Gastroesophageal sphincter (tissue), 4 donors: ENCODE measurements around the gene MYORG. TPM values are rescaled to one million over a fixed set of nuclear protein-coding genes. Genes with fewer than 3 reads are reported as not detected.

Source experiments
- ATAC-seq: fragments of 150-250 bp; one replicate; pipeline ENCODE4 v1.9.1; 2016; ENCODE audit warnings: mild to moderate bottlenecking, moderate library complexity
- H3K27ac ChIP-seq, 4 donors: fragments of 200-600 bp; sonication (generic) in 3 of 4; 1 replicate in 3 of 4; 2 replicates in 1 of 4; pipeline ENCODE4 v1.5.1; 2016 to 2019
- H3K27me3 ChIP-seq: fragments of 200-600 bp; sonication (generic); one replicate; pipeline ENCODE4 v1.5.1; 2019
- H3K36me3 ChIP-seq, 2 donors: fragments of 200-600 bp; sonication (generic); one replicate each; pipeline ENCODE4 v1.5.1; 2019; ENCODE audit warnings: control low read depth in 1 of 2
- H3K4me1 ChIP-seq, 3 donors: fragments of 200-600 bp; sonication (generic); 1 replicate in 2 of 3; 2 replicates in 1 of 3; pipeline ENCODE4 v1.5.1; 2016 to 2019; ENCODE audit warnings: control low read depth in 2 of 3
- H3K4me3 ChIP-seq, 2 donors: fragments of 200-600 bp; sonication (generic); one replicate each; pipeline ENCODE4 v1.5.1; 2019; ENCODE audit warnings: mild to moderate bottlenecking in 1 of 2, moderate library complexity in 1 of 2
- H3K9me3 ChIP-seq, 3 donors: fragments of 200-600 bp; sonication (generic); one replicate each; pipeline ENCODE4 v1.5.1; 2017 to 2019; ENCODE audit warnings: control low read depth in 2 of 3
- EP300 ChIP-seq: sonication (generic); formaldehyde crosslinking; IDR thresholded peaks from one replicate; pipeline ENCODE4 v1.6.1; 2017; ENCODE audit warnings: antibody characterized with exemption, mild to moderate bottlenecking
- POLR2A ChIP-seq, 2 donors: fragments of 450-650 bp; IDR thresholded peaks; one replicate each; pipeline ENCODE4 v1.6.1; 2017; ENCODE audit warnings: antibody characterized with exemption in 2 of 2, mild to moderate bottlenecking in 2 of 2, moderate library complexity in 1 of 2
- POLR2AphosphoS5 ChIP-seq: sonication (generic); formaldehyde crosslinking; IDR thresholded peaks from one replicate; pipeline ENCODE4 v1.6.1; 2017; ENCODE audit warnings: antibody characterized with exemption
- WGBS, 2 donors: methylation state at CpG; one replicate each; pipeline ENCODE4 v1.1.5; 2018; ENCODE audit warnings: low coverage in 1 of 2; 5-methylcytosine and 5-hydroxymethylcytosine counted together
- total RNA-seq, 4 donors: library from RNA; depleted of rRNA; stranded (reverse); fragments of >200 nt; gene quantifications; one replicate each; pipeline ENCODE4 v1.1.0, GENCODE V29; 2016
- TF ChIP-seq, protein P1 (sequence below), 4 experiments: fragments of 200-600 bp in 2 of 4; fragments of 450-650 bp in 2 of 4; sonication (generic) in 1 of 4; IDR thresholded peaks; one replicate each; pipeline ENCODE4 v1.5.1; 2017 to 2019; ENCODE audit warnings: antibody characterized with exemption in 4 of 4, mild to moderate bottlenecking in 2 of 4, moderate library complexity in 2 of 4

Gene MYORG
- total RNA-seq, 4 donors from 2014 or later, result 4.3 to 33.7 (median 26.8) TPM

- Histone ChIP-seq H3K4me1 (peaks cover 0 to 16% (median 6%) of the 10 kb centered on the region in 3 donors), H3K36me3 (no peaks in the 10 kb centered on the region), H3K4me3 (no peak overlapping the region), H3K9me3 (no peaks in the 10 kb centered on the region), H3K27ac (no peak overlapping the region), H3K27me3 (no peaks in the 10 kb centered on the region)
- WGBS, 2 donors, result 94 to 96% methylated on average over 3 to 4 of the region's 6 CpGs
- TF ChIP-seq EP300 (no peak), POLR2AphosphoS5 (no peak), POLR2A (IDR thresholded peaks at IDR 0.05) (no peak)
- TF ChIP-seq, protein P1, sequence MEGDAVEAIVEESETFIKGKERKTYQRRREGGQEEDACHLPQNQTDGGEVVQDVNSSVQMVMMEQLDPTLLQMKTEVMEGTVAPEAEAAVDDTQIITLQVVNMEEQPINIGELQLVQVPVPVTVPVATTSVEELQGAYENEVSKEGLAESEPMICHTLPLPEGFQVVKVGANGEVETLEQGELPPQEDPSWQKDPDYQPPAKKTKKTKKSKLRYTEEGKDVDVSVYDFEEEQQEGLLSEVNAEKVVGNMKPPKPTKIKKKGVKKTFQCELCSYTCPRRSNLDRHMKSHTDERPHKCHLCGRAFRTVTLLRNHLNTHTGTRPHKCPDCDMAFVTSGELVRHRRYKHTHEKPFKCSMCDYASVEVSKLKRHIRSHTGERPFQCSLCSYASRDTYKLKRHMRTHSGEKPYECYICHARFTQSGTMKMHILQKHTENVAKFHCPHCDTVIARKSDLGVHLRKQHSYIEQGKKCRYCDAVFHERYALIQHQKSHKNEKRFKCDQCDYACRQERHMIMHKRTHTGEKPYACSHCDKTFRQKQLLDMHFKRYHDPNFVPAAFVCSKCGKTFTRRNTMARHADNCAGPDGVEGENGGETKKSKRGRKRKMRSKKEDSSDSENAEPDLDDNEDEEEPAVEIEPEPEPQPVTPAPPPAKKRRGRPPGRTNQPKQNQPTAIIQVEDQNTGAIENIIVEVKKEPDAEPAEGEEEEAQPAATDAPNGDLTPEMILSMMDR (IDR thresholded peaks at IDR 0.05), result no peak
- ATAC-seq, result no peak
Observed at GRCh38 chr9:34385561-34386230, 9.0 kb upstream of the MYORG start.

DNA sequence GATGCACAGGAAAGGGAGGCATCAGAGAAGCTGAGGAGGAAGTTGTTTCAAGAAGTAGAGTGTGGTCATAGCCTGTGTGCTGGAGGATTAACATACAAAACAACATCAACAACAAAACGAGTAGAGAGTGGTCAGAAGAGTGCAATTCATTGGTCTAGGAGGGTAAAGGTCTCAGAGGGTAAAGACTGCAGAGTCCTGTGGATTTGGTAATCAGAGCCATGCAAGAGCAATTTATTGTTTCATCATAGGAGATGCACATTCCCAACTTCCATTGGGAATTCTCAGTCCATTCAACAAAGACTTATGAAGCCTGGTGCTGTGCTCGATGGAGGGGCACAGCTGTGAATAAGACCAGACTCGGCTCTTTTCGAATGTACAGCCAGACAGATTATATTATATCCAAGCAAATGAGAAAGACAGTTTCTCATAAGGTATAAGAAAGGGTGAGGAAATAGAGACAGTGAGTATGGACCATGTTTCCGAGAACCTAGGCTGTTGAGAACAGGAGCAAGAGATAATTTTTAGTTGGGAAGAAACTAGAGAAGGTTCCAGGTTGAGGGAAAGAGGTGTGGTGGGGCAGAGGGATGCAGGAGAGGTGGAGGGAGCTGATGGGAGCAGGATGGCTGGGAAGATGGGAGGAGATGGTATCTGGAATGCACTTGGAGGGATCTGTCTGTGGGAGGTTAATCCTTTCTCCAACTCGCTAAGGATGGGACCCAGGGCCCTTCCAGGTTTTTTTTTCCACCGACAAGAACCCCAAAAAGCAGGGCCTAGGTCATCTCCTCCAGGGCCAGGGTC, 7.9 kb upstream of the MYORG start:
- H3K36me3 ChIP-seq, result no peaks in the 10 kb centered on the region
- peaks cover 0 to 27% (median 17%) of the 10 kb centered on the region in 3 donors for H3K4me1 ChIP-seq
- H3K27ac ChIP-seq, result no peak overlapping the region
- H3K4me3 ChIP-seq, result no peak overlapping the region
- no peak for ATAC-seq
- H3K9me3 ChIP-seq, result no peaks in the 10 kb centered on the region
- 72 to 78% methylated on average over 5 to 7 of the region's 7 CpGs for WGBS, 2 donors
- TF ChIP-seq POLR2AphosphoS5, result no peak
- TF ChIP-seq POLR2A (IDR thresholded peaks at IDR 0.05), result no peak
- TF ChIP-seq EP300, result no peak
- TF ChIP-seq, protein P1 (IDR thresholded peaks at IDR 0.05), result no peak
- H3K27me3 ChIP-seq, result no peaks in the 10 kb centered on the region

DNA sequence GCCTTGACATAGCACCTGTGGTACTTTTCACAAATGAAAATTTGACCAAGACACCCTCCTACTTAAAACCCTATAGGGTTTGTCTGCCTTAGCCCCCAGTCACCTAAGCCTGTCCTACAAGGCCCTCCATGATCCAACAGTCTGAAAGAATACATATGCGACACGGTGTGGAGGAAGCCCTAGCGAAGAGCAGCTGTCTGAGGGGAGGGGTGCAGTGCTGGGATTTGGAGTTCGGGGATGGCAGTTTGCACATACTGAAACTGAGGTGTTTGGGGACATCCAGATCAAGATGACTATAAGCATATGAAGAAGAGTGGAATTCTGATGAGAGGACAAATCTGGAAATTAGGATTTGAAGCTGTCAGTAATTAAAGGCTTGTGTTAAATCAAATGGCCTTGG, 7.2 kb upstream of the MYORG start:
- TF ChIP-seq POLR2A (IDR thresholded peaks at IDR 0.05) (no peak), POLR2AphosphoS5 (no peak), EP300 (no peak)
- TF ChIP-seq, protein P1 (IDR thresholded peaks at IDR 0.05), result no peak
- H3K4me3 ChIP-seq, result no peak overlapping the region
- 77 to 83% methylated on average over 4 of the region's 4 CpGs for WGBS, 2 donors
- H3K27ac ChIP-seq, result no peak overlapping the region
- no peak for ATAC-seq
- H3K27me3 ChIP-seq, result no peaks in the 10 kb centered on the region
- H3K4me1 ChIP-seq, result peaks cover 0 to 34% (median 21%) of the 10 kb centered on the region in 3 donors
- no peaks in the 10 kb centered on the region for H3K9me3 ChIP-seq
- H3K36me3 ChIP-seq, result no peaks in the 10 kb centered on the region

- Histone ChIP-seq H3K4me3 (no peak overlapping the region), H3K27me3 (no peaks in the 10 kb centered on the region), H3K9me3 (no peaks in the 10 kb centered on the region), H3K4me1 (peaks cover 0 to 35% (median 21%) of the 10 kb centered on the region in 3 donors), H3K36me3 (no peaks in the 10 kb centered on the region), H3K27ac (no peak overlapping the region)
- 84 to 100% methylated on average over 1 to 2 of the region's 3 CpGs for WGBS, 2 donors
- TF ChIP-seq EP300, result no peak
- TF ChIP-seq, protein P1 (IDR thresholded peaks at IDR 0.05), result no peak
- TF ChIP-seq POLR2AphosphoS5, result no peak
- TF ChIP-seq POLR2A (IDR thresholded peaks at IDR 0.05), result no peak
- ATAC-seq, result no peak
Observed at GRCh38 chr9:34382879-34383278, 6.2 kb upstream of the MYORG start.
